ENCODE data around the gene ZNF823.
"Not testable (repeated sequence)": the region's sequence is repeated elsewhere in the genome, so short reads cannot be mapped to it uniquely, and the experiment has no call there.

Gene ZNF823

DNA sequence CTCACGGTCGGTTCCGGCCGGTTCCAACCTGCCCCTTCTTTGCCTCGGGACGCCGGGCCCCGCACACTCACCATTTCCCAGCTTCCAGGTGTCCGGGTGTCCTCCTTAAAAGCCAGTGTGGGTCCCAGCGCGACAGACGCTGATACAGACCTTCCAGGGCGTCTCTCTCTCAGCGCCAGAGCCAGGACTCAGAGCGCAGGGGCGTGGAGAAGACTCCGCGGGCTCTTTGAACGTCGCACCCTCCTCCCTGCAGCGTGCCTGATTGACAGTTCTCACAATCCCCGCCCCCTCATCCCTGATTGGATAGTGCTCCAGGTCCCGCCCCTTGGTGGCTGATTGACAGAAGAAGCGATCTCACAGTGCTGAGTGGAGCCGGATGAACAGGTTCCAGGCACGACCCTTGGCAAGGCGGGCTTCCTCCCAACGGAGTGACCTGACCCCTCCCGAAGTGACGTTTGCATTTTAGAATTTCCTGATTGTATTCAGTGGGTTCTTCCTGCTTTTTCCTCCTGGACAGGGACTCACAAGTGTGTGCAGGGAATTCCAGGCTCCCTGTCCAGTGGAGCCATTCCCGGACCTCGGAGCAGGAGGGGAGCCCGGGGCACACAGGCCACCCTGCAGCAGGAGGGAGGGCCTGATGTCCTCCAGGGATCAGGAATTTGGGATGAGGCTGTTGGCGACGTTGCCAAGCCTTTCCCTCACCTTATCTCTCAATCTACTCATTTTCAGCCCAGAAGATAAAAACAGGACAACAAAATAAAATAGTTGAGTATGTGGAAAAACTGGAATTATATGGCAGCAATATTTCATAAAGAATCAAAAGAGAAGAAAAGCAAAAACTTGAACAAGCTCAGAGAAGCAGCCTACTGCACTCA lies at the start of gene ZNF823:
Gene ZNF823 (minus strand): TSS at position 201 of the 875 bp plus-strand sequence. CDS start 127 bp downstream, at position 74.
- peak; percentile 99 for FAIRE-seq

DNA sequence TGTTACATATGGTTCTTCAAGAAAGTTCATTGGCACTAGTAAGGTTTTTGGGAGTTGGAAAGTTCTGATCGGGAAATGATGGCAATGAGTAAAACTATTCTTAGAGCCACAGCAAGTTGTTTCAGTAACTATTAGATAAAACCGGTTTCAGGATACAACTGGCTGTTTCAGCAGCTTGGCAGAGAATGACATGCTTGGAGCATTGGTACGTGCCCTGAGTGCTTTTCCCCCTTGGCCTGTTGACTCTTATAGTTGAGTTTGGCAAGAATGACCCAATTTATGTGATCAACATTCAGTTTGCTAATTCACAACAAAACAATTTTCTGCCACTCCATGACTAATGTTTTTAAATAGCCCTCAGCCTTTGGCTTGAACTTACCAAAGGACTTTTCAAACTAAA lies 48.8 kb upstream of the ZNF823 start:
- no peak for FAIRE-seq

DNA sequence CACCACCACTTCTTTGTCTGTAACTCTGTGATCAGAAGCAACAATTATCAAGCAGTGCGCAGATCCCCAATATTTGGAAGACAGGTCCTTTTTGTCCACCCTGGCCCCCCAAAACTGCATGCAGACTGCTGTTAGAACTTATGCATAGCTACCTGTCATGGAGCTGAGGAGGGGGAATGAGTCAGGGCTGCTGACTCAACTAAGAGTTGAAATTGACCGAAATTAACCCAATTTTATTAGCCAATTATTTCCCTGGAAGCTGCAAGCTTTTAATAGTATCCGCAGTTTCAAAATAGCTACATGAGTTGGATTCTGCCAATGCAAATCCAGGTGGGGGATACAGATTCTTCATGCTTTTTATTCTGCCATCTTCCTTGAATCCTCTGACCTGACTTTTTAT lies 45.6 kb upstream of the ZNF823 start:
- FAIRE-seq, result no peak

DNA sequence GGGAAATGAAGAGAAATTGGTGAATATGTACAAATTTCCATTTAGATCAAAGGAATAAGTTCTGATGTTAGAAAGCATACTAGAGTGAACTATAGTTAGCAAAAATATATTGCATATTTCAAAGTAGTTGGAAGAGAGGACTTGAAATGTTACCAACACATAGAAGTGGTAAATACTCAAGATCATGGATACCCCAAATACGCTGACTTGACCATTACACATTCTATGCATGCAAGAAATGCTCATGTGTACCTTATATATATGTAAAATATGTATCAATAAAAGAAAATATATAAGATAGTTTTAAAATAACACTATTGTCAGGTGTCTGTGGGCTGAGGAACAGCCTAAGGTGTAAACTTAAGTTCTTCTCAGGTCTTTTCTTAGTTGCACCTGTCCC lies 45.0 kb upstream of the ZNF823 start:
- FAIRE-seq, result no peak

DNA sequence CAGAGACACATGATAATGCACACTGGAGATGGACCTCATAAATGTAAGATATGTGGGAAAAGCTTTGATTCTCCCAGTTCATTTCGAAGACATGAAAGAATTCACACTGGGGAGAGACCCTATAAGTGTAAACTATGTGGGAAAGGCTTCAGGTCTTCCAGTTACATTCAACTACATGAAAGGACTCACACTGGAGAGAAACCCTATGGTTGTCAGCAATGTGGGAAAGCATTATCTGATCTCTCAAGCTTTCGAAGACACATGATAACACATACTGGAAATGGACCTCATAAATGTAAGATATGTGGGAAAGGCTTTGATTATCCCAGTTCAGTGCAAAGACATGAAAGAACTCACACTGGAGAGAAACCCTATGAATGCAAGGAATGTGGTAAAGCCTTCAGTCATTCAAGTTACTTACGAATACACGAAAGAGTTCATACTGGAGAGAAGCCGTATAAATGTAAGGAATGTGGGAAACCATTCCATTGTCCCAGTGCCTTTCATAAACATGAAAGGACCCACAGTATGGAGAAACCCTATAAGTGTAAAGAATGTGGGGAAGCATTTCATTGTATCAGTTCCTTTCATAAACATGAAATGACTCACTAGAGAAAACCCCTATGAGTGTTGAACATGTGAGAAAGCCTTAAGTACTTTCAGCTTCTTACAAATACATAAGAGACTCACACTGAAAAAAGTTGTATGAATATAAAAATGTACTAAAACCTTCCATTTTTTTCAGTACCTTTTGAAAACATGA lies 42.7 kb upstream of the ZNF823 start:
- FAIRE-seq, result no peak

DNA sequence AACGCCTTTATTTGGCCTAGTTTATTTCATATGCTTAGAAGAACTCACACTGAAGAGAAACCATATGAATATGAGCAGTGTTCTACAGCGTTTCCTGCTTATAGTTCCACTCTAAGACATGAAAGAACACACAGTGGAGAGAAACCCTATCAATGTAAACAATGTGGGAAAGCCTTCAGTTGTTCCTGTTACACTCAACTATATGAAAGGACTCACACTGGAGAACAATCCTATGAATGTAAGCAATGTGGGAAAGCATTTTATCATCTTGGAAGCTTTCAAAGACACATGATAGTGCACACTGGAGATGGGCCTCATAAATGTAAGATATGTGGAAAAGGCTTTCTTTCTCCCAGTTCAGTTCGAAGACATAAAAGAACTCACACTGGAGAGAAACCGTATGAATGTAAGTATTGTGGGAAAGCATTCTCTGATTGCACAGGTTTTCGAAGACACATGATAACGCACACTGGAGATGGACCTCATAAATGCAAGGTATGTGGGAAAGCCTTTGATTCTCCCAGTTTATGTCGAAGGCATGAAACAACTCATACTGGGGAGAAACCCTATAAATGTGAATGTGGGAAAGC lies 41.8 kb upstream of the ZNF823 start:
- no peak for FAIRE-seq

DNA sequence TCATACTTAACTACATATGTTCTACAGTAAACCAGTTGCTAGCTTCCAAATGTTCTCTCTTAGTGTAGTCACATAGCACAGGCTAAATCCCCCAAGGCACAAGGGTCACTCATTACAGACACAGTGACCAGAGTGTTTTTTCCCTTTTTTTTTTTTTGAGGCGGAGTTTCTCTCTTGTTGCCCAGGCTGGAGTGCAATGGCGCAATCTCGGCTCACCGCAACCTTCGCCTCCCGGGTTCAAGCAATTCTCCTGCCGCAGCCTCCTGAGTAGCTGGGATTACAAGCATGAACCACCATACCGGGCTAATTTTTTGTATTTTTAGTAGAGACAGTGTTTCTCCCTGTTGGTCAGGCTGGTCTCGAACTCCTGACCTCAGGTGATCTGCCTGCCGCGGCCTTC lies 37.9 kb upstream of the ZNF823 start:
- not testable (repeated sequence) for FAIRE-seq

DNA sequence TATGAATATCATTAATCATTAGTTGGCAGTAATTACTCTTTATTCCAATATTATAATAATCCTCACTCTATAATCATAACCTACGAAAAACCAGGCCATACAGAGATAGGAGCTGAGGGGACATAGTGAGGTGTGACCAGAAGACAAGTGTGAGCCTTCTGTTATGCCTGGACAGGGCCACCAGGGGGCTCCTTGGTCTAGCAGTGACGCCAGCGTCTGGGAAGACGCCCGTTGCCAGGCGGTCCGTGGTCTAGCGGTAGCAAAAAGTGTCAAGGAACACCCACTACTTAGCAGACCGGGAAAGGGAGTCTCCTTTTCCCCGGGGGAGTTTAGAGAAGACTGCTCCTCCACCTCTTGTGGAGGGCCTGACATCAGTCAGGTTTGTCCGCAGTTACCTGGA lies 32.8 kb upstream of the ZNF823 start:
- FAIRE-seq, result not testable (repeated sequence)

DNA sequence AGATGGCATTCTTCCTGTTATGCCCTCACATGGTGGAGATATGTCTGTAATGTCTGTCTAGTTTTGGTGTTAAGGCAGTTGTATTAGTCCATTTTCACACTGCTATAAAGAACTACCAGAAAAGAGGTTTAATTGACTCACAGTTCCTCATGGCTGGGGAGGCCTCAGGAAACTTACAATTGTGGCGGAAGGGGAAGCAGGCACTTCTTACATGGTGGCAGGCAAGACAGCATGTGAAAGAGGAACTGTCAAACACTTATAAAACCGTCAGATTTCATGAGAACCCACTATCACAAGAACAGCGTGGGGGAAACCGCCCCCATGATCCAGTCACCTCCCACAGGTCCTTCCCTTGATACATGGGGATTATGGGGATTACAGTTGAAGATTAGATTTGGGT lies 31.2 kb upstream of the ZNF823 start:
- FAIRE-seq, result no peak

DNA sequence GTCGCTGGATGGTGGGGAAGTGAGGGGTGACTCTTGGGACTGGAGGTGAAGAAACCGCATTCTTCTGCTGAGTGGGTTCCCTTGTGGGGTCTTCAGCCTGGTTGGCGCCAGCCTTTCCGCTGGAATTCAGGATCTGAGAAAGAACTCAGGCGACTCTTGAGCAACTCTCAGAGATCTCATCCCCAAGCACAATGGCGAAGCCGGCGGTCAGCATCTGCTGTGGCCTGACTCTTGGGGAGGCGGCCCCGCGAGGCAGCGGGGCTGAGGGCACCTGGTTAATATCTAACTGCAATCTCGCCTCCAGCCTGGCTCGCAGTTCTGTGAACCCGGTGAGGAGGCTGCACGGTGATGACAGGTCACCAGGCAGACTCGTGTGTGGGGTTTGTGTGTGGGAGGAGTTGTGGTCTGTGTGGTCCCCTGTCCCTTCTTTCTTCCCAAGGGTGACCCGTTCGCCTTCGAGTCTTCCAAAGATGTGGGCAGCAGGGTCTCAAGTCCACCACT lies 28.9 kb upstream of the ZNF823 start:
- FAIRE-seq, result no peak

DNA sequence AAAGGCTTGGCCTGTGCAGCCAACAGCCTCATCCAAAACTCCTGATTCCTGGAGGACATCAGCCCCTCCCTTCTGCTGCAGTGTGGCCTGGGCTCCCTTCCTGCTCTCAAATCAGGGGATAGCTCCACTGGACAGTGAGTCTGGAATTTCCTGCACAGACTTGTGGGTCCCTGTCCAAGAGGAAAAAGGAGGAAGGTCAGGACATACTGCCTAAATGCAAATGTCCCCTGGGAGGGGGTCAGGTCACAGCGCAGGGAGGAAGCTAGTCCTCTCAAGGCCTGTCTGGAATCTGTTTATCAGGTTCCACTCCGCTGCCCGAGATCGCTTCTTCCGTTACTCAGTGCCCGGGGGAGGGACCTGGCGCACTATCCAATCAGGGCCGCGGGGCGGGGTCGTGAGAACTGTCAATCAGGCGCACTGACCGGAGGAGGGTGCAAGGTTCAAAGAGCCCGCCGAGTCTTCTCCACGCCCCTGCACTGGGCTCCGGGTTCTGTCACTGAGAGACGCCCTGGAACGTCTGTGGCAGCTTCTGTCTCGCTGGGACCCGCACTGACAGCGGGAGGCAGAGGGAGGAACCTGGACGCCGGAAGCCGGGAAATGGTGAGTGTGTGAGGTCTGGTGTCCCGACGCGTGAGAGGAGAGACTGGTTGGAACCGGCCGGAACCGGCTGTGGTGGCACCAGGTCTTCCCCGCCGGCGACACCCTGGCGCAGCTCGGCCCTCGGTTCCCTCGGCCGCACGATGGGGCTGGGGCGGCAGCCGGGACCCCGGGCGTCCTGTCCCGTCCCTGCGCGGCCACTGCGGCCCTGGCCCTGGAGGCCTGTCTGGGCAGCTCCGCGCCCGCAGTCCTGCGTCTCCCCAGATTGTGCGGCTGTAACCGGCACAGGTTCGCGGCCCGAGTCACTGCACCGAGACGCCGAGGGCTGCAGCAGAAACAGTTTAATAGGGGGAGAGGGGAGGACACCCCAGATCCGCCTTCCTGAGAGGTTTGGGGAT lies 28.1 kb upstream of the ZNF823 start, which contains the start of gene ZNF441:
Gene ZNF441 (plus strand): TSS at position 404 of the 995 bp plus-strand sequence. CDS start 194 bp downstream, at position 598.
- FAIRE-seq, result no peak

DNA sequence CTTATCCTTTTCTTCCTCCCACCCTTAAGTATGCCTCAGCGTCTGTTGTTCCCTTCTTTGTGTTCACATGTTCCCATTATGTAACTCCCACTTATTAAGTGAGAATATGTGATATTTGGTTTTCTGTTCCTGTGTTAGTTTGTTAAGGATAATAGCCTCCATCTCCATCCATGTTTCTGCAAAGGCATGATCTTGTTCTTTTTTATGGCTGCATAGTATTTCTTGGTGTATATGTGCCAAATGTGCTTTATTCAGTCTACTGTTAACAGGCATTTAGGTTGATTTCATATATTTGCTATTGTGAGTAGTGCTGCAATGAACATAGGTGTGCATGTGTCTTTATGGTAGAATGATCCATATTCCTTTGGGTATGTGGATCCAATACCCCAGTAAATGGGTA lies 24.9 kb upstream of the ZNF823 start:
- FAIRE-seq, result no peak

DNA sequence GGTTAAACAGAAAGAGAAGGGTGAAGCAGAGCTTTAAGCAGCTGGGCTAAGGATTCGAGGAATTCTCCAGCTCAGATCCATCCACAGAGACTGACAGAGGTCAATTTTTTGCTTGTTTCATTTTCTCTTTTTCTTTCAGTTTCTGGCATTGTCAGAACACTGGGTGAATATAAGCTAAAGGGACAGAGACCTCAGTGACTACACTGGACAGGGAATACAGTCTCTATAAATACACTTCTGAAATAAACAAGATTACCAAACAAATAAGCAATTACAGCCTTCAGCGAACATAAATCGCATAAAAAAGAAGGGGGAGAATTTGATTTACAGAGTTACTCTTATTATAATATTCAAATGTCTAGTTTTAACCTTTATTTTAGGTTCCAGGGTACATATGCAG lies 24.4 kb upstream of the ZNF823 start:
- no peak for FAIRE-seq

DNA sequence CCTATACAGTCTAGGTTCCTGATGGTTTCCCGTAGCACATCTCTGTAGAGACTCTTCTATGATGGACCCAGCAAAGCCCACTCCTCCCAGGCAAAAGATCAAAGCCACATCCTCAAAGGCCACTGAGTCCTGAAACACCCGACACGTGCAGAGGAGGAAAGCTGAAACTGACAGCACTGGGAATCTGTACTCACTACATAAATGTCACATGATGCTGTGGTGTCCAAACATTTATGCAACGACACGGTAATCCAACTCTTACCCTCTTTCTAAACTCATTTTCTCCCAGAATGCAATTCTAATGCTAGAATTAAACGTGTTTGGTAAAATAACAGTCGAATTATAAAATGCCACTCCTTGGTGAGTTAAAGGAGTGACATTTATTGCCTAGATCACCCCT lies 21.1 kb upstream of the ZNF823 start:
- no peak for FAIRE-seq

DNA sequence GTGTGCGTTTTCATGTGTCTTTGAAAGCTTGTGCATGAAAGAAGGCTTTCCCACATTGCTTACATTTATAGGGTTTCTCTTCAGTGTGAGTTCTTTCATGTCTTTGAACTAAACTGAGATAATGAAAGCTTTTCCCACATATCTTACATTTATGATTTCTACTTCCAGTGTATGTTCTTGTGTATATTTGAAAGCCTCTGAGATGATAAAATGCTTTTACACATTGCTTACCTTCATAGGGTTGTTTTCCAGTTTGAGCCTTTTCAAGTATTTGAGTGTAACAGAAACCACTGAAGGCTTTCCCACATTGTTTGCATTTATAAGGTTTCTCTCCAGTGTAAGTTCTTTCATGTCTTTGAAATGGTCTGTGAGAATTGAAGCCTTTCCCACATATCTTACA lies 18.2 kb upstream of the ZNF823 start:
- FAIRE-seq, result no peak

DNA sequence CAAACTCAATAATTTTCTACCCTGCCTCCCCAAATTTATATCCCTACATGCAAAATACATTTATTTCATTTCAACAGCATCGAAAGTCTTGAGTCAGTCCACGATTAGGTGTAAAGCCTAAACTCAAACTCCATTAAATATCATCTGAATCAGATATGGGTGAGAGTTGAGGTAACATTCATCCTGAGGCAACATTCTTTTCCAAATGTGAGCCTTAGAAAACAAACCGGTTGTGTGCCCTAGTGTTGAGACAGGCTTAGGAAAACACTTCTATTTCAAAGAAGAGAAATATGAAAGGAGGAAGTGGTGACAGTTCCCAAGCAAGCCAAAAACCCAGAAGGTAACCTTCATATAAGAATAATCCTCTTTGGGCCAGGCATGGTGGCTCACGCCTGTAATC lies 15.9 kb upstream of the ZNF823 start:
- FAIRE-seq, result no peak

DNA sequence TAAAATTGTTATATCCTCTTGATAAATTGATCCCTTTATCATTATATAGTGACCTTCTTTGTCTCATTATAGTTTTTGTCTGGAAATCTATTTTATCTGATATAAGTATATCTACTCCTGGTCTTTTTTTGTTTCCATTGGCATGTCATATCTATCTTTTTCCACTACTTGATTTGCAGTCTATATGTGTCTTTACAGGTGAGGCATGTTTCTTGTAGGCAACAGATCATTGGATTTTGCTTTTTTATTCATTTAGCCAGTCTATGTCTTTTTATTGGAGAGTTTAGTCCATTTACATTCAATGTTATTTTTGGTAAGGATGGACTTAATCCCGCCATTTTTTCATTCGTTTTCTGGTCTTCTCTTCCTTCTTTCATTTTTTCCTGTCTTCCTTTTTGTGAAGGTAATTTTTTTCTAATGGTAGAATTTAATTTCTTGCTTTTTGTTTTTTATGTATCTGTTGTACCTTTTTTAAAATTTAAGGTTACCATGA lies 13.5 kb upstream of the ZNF823 start:
- peak; percentile 27 for FAIRE-seq

DNA sequence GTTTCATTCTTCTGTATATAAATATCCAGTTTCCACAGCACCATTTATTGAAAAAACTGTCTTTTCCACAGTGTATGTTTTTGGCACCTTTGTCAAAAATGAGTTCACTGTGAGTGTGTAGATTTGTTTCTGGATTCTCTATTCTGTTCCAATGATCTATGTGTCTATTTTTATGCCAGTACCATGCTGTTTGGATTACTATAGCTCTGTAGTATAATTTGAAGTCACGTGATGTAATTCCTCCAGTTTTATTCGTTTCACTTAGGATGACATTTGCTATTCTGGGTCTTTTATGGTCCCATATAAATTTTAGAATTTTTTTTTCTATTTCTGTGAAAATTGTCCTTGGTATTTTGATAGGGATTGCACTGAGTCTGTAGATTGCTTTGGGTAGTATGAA lies 11.0 kb upstream of the ZNF823 start:
- no peak for FAIRE-seq

DNA sequence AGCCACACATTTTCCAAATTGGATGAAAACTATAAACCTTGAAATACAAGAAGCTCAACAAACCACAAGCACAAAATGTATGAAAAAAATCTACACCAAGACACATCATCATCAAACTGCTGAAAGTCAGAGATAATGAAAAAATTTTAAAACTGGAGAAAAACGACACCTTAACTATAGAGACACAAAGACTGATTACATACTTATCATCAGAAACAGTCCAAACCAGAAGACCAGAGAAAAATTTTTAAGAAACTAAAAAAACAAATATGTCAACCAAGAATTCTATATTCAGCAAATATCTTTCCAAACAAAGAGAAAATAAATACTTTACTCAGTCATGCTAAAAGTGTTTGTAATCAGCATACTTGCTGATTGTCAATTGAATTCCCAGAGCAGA lies 8.5 kb upstream of the ZNF823 start:
- FAIRE-seq, result no peak

DNA sequence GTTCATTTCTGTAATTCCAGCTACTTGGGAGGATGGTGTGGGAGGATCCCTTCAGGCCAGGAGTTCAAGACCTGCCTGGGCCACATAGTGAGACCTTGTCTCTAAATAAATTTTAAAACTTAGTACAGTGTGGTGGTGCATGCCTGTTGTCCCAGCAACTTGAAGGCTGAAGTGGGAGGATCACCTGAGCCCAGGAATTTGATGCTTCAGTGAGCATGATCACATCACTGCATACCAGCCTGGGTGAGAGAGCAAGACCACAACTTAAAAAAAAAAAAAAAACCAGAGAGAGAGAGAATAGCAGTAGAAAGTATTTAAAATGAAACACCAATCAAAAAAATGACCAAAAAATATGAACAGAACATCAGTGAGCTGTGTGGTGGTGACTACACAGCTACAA lies 7.1 kb upstream of the ZNF823 start:
- FAIRE-seq, result no peak

DNA sequence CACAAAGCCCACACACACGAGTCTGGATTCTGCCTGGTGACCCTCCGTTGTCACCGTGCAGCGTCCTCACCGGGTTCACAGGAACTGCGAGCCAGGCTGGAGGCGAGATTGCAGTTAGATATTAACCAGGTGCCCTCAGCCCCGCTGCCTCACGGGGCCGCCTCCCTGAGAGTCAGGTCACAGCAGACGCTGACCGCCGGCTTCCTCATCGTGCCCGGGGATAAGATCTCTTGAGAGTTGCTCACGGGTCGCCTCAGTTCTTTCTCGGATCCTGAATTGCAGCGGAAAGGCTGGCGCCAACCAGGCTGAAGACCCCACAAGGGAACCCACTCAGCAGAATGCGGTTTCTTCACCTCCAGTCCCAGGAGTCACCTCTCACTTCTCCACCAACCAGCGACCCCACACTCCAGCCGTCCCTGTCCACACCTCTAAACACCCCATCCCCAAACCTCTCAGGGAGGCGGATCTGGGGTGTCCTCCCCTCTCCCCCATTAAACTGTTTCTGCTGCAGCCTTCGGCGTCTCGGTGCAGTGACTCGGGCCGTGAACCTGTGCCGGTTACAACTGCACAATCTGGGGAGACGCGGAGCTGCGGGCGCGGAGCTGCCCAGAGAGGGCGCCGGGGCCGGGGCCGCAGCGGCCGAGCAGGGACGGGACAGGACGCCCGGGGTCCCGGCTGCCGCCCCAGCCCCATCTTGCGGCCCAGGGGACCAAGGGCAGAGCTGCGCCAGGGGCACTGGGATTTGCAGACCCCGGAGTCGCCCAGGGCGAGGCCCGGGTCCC lies 591 bp downstream of the ZNF823 start:
- FAIRE-seq, result no peak

Measured in A204.1 (cell line).